GM19452 (cell line): Measurements from ENCODE around the gene PRDM12.
"Not testable (repeated sequence)": the region's sequence is repeated elsewhere in the genome, so short reads cannot be mapped to it uniquely, and the experiment has no call there.

ENCODE experiments used
- ATAC-seq: cut with Tn5 transposase; IDR thresholded peaks from one replicate; pipeline ENCODE4 v1.9.1; 2021; ENCODE audit not compliant: unreplicated experiment

PRDM12 gene

DNA sequence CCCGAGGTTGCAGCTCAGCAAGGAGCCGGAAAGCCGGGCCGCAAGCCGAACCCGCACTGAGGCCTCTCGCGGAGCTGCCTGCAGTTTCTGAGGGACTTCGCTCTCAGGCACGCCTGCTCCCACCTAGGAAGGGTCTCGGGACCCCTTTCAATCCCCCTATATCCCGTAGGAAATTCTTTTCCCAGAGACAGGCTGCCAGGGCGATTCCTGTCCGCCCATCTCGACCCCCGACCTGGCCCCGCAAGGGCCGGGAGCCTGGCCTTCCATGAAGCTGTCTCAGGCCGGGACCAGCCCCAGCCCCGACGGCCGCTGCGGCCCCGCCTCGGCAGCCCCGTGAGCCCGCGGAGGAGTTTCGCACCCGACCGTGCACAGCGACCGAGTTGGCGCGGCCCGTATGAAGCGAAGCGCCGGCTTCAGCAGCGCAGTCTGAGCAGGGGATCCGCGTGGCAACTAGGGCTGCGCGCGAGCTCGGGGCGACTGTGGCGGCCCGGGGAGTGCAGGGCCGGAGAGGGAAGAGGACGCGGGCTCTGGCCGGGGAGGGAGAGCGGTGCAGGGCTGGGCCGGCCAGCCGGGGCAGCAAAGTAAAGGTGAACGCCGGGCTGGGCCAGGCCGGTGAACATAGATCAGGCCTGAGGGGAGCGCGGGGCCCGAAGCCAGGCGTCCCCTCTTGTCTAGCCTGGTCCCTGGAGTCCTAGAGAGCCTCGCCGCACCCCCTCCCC lies 977 bp upstream of the PRDM12 start:
- no peak for ATAC-seq

DNA sequence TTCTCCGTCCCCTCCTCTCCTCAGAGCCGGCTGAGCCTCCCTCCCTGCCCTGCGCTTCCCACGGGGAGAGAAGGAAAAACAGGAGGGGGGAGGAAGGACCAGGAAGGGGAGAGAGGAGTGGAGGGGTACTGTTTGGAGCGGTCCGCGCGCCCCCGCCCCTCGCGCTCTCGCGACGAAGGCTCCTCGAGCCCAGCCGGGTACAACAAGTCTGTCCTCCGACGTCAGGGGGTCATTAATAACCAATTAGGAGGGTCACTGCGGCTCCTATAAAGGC lies 480 bp upstream of the PRDM12 start:
- ATAC-seq, result no peak

DNA sequence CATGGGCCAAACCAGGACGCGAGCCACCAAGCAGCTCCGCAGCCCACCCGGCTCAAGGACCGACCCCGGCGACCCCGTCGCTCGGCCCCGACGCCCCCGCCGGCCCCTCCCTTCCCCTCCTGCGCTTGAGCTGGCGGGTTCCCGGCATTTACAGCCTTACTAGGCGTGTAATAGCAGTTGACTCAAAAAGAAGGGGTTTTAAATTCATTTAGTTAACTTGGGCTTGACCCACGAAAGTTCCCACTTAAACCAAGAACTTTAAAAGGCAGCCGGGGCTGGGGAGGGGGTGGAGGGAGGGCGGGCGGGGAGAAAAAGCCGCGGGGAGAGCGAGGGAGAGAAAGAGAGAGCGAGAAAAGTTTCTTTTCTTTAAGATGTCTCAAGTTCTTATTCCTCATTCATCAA lies 636 bp downstream of the PRDM12 start:
- no peak for ATAC-seq

DNA sequence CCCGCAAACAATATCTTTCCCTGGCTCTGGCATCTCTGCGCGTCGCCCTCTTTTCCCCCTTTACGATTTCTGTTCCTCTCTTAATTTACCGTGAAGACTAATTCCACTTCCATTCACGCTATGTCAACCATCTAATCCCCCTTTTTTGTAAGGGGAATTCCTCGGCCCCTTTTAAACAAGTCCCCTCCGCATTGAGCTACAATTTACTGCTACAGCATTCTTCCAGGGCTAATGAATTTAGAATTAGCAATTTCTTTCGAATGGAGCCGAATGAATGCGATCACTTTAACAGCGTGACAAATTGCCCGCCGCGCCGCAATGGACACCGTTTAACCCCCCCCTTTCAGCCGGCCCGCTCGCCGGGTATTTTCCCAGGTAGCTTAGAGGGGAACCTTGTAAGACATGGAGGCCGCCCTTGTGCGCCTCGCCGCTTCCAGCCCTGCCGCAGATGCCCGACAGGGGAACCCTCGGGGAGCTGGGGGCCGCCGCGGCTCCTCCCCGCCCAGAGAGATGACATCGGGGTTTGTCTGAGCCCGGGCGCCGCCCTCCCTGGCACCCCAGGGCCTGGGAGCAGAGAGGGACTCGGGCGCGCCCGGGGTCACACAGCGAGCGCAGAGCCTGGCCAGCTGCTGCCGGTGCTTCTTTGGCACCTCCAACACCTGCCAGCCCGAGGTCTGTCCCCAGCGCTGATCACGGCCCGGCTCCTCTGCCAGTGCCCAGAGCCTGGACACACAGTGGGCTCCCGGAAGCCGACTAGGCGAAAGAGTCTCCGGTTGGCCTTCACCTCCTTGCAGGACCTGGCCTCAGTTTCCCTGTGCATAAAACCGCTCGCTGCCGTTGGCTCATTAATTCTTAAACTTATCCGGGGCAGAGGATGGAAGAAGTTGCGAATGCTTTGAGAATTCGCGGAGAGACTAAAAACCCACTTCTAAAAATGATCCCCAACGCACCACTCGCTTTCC lies 1.3 kb downstream of the PRDM12 start:
- ATAC-seq, result no peak

DNA sequence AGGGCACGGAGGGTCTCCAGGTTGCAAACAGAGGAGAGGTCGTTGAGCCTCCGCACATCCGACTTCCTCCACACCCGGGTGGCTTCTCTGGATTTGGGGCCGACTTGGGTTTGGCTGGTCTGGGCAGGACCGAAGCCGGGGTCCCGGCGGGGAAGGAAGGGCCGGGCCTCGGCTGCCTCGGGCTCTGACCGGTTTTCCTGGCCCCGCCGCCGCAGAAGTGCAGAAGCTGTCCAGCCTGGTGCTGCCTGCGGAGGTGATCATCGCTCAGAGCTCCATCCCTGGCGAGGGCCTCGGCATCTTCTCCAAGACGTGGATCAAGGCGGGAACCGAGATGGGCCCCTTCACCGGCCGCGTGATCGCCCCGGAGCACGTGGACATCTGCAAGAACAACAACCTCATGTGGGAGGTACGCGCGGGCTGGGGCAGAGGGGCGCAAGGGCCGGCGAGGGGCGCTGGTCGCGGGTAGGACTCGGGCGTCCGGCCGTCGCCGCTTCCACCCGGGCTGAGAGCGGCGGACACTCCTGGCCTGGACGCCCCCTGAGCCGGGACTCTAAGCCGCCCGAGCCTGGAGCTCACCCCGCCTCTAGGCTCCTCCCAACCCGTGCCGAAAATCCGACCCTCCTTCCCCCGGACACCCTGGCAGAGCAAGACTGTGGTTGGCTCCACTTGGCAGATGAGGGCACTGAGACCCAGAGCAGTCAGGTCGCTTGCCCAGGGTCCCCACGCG lies 2.2 kb downstream of the PRDM12 start:
- ATAC-seq, result no peak

DNA sequence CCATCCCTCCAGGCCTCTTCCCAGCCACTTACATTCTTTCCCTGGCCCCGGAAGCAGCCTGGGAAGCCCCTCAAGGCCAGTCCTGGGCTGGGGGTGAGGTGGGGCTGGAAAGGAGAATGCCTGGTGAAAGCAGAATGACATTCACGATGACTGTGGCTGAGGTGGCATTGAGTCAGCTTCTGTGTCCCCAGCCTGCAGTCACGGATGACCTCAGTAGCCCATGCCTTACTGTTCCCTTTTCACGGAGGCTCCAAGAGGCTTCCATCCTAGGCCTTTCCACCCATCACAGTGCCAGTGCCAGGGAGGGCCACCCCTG lies 2.7 kb downstream of the PRDM12 start:
- ATAC-seq, result no peak

DNA sequence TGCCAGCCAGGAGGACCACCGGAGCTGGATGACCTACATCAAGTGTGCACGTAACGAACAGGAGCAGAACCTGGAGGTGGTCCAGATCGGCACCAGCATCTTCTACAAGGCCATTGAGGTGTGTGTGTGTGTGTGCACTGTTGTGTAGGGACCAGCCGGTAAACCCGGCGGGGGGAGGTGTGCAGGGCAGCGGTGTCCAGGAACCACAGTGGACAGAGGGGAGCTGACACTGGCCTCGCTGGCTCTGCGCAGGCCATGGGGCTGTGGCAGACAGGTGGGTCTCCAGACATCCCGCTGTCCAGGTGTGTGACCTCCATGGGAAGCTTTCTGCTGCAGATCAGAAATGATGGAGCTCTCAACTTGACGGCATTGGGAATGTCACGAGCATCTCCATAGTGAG lies 3.8 kb downstream of the PRDM12 start:
- ATAC-seq, result no peak

DNA sequence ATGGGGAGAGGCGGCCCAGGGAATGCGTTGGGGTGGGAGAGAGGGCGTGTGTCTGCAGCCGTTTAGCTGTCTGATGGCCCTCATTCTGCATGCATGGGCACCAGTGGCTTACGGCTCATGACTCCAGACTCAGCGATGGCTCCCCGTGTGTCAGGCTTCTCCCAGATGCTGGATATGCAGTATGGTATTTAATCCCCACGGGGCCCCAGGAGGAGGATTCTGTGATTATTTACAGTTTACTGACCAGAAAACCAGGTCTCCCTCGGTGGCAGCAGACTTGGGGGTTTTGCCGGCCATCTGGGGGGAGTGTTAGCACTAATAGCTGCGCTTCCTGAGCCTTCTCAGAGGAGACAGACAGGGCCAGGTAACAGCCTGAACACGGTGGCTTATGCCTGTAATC lies 4.3 kb downstream of the PRDM12 start:
- ATAC-seq, result no peak

DNA sequence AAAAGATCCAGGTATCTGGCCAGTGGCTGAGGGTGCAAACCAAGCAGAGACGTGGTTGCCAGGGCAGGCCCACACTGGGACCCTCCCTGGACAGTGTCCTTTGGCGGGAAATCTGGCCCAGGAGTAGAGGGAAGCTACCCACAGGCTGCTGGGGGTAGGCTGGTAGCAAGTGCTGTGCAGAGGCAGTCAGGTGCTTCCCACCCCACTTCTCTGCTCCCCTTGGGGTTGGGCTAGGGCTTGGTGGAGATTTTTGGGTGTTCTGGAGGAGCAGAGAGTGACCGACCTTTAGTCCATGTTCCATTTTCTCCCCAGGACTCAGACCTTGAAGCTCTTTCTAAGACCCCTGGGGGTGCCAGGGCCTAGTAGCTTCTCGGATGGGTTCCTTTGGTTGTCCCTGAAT lies 5.6 kb downstream of the PRDM12 start:
- no peak for ATAC-seq

DNA sequence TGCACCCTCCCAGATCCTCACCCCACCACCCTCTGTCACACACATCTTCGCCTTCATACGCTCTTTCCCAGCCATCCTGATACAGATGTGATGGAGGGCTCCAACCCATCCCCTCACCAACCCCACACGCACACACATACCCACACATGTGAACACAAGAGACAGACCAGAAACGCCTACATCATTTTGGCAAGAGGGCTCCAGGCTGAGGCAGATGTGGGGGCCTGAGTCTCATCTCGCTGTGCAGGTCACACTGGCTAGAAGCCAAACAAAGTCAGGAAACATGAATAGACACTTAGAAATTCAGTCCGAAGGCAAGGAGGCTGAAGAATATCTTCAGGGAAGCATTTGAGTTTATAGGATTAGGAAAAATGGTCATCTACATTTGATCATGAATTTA lies 6.2 kb downstream of the PRDM12 start:
- ATAC-seq, result no peak

DNA sequence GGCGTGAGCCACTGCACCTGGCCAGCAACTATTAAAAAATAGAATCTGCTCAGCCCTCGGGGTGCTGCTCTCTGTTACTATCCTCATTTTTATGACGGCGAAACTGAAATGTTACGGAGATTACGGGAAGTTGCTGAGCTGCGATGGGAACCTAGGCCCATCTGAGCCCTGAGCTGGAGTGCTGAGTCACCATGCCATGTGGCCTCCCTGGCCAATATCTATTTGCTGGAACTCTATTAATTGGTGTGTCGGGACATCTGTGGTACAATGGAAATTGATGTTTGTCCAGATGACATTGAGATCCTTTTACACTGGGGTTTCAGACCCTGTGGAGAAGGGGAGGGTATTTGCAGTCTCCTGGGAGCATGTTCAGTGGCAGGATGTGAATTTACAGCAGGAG lies 8.1 kb downstream of the PRDM12 start:
- ATAC-seq, result no peak

DNA sequence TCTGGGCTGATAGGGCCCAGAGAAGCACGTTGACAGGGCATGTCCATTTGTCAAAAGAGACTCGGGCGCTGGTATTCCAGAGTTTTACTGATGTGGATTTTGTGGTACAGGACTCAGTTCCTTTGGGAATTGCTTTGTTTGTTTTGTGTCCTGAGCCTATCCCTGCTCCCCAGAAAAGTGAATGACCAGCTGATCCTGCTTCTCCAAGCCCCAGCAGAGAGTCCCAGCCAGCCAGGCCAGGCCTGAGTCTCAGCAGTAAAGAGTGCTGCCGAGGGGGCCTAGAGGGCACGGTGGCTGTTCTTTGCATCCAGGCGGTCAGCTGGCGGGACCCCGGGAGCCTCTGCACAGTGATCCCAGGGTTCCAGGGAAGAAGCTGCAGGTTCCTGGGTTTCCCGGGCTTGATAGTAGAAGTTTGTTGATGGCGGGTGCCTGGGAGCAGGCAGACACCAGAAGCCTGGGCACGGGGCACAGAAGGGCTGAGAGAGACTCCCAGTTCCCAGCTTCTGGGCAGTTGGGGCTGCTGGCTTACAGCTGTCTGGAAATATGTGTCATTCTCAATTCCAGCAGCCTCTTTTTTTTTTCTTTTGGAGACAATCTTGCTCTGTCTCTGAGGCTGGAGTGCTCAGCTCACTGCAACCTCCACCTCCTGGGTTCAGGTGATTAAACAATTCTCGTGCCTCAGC lies 8.7 kb downstream of the PRDM12 start:
- no peak for ATAC-seq

DNA sequence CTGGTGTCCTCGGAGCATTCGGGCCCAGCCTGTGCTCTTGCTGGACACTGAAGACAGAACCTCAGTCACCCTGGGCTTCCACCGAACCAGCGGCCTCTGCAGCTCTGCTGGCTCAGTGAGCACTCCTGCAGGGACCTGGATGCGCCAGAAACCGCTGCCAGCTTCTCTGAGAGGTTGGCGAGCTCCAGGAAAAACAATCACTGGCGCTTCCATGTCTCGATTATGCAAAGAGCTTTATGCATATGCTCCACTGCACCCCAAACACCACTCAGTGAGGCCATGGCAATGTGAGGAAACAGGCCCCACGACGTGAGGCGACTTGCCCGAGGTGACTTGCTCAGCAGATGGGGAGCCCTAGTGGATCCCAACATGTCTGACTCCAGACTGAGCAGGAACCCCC lies 11.0 kb downstream of the PRDM12 start:
- ATAC-seq, result no peak

DNA sequence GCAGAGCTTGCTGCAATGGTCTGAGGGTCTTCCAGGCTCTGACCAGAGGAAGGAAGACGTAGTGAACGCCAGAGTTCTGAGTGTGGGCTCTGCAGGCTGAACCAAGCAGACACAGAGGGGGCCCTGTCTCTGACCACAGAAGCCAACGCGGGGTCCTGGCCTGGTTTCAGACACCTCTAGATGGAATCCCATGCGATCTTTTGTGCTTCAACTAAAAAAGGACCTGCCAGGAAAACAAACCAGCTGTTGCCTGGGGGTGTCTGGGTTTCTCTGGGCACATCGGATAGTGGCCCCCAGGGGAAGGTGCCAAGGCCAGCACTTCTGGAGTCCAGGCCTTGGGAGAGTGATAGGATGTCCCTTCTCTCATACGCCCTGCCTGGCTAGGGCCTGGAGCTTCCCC lies 12.9 kb downstream of the PRDM12 start:
- ATAC-seq, result no peak

DNA sequence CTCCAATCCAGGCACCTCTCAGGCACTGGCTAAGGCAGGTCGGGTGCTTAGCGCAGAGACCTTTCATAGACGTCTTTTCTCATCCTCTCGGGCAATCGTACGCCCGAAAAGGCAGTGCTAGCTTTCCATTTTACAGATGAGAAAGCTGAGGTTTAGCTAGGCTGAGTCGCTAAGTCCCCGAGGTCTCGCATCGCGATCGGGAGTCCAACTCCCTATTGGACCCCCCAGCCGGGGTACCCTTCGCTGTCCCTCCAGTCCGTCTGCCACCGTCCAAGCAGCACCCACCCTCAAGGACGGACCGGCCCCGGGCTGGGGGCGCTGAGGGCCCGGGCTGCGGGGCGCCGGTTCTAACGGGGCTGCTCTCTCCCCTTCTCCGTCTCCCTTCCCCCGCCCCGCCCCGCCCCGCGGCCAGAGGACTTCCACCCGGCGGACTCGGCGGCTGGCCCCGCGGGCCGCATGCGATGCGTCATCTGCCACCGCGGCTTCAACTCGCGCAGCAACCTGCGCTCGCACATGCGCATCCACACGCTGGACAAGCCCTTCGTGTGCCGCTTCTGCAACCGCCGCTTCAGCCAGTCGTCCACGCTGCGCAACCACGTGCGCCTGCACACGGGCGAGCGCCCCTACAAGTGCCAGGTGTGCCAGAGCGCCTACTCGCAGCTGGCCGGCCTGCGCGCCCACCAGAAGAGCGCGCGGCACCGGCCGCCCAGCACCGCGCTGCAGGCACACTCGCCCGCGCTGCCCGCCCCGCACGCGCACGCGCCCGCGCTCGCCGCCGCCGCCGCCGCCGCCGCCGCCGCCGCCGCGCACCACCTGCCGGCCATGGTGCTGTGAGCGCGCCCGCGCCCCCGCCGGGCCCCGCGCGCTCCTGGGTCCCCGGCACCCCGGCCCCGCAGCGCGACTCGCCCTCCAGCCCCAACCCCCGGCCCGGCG lies 16.7 kb downstream of the PRDM12 start:
- ATAC-seq, result no peak

DNA sequence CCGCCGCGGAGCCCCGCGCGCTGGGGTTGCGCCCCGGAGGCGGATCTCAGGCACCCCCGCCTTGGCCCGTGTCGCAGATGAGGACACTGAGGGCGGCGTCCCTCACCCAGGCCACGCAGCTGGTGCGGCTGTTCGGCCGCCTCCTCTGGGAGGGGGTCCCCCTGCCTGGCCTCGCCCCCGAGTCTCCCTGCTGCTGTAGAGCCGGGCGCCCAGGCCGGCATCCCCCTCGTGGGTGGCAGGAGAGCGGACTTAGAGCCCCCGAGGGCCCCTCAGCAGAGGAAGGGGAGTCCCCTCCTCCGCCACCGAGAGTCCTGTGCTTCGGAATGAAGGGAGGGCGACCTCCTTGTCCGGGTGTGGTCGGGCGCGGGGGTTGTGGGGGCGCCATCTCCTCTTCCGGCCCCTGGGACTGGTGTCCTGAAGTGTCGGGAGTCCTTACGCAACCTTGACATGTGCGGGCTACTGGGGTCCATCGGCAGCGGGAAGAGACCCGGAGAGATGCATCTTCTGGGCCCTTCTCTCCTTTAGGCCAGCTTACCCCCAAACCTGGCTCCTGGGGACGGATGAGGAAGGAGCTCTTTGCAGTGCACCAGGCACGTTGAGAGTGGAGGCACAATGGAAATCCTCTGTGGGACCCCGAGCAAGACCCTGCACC lies 17.5 kb downstream of the PRDM12 start:
- ATAC-seq, result no peak

DNA sequence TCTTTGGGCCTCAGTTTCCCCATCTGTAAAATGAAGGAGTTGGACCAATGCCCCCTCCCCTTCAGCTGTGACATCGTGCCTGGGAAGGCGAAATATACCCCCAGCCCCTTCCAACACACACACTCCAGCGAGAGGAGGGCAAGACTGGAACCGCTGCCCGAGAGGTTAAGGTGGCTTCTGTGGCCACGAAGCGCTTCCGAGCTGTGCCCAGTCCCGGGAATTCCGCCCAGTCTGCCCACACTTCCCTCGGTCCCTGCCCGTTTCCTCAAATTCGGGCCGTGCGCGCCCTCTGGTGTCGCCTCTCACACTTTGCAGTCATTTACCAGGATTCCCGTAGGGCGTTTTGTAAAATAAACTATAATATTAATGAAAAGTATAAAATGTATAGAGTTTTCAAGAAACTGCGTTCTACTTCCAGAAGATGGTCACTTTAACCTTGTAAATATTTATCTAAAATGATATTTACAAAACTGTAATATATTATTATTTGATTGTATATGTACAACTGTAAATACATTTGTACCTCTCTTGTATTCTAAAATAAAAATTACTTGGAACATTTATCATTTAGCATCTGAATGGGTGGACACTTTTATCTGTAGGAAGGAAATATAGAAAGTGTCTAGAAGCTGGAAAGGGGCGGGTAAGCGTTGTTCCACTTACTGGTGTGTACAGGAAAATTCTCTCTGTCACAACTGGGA lies 18.2 kb downstream of the PRDM12 start:
- ATAC-seq, result no peak

DNA sequence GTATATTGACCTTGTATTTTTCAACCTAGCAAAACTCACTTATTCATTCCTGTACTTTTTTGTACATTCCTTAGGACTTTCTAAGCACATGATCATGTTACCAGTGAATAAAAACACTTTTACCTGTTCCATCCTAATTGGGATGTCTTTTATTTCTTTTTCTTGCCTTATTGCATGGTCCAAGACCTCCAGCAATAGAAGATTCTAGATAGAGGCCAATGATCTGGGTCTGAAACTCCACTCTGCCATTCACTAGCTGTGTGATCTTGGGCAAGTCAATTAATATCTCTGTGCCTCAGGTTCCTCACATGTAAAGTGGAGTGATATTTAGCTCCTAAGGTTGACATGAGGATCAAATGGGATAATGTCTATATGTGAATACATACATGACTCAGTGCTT lies 20.7 kb downstream of the PRDM12 start:
- ATAC-seq, result no peak

DNA sequence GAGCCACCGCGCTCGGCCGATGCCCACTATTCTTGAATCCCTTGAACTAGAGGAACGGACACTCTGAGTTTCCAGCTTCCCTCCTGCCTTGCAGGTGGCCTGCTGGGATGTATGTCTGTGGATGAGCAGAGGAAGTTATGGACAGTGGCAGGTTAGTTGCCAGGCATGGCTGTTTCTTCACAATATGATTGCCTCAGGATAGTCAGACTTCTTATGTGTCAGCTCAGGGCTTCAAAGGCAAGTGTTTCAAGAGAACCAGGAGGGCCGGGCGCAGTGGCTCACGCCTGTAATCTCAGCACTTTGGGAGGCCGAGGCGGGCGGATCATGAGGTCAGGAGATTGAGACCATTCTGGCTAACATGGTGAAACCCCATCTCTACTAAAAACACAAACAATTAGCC lies 21.6 kb downstream of the PRDM12 start:
- ATAC-seq, result not testable (repeated sequence)
